NCI-H748 treated with DMSO at 0.1 percent for 48 hours (cell line): Measurements from ENCODE around the gene MTLN.
"Not testable (repeated sequence)": the region's sequence is repeated elsewhere in the genome, so short reads cannot be mapped to it uniquely, and the experiment has no call there.

Experiments used
- DNase-seq: peaks from one replicate; lab custom pipeline; 2025; lab: John Stamatoyannopoulos, UW

Gene MTLN

DNA sequence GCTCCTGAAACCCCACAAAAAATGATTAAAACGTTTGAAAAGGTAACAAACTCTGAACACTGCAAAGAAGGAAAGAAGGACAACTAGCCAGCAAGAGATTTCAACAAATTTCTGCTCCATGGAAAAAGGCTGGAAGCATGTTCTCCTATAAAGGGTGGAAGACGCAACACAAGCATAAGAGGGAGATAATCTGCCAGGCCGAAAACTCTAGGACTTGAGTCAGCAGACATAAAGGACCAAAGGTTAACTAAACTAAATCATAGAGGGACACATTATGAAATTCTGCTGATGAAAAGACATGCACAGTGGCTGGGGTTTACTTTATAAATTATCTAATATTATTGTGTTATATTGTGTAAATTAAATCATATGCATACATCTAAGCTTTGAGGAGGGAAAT is 14.3 kb downstream of the MTLN start:
- DNase-seq = no peak

DNA sequence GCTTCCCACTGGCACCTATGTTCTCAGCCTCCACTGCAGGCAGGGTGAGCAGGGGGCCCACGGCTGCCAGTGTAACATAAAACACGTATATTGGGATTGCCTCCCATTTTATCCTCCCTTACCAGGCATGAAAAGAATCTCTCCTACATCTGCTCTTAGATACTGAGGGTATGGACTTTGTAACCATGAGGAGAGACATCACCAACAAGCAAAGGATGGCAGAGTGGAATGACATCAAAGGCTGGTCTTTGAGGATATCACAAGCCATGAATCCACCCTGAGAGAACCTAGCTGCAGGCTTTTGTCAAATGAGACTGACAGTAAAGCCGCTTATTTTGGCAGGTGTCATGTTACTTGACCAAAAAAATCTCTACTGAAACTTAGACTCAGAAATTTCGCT is 14.9 kb downstream of the MTLN start:
- DNase-seq = no peak

DNA sequence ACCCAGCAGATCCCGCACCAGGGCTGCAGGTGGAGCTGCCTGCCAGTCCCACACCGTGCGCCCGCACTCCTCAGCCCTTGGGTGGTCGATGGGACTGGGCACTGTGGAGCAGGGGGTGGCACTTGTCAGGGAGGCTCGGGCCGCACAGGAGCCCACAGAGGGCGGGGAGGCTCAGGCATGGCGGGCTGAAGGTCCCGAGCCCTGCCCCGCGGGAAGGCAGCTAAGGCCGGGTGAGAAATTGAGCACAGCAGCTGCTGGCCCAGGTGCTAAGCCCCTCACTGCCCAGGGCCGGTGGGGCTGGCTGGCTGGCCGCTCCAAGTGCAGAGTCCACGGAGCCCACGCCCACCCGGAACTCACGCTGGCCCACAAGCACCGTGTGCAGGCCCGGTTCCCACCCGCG is 22.2 kb downstream of the MTLN start:
- DNase-seq = not testable (repeated sequence)

DNA sequence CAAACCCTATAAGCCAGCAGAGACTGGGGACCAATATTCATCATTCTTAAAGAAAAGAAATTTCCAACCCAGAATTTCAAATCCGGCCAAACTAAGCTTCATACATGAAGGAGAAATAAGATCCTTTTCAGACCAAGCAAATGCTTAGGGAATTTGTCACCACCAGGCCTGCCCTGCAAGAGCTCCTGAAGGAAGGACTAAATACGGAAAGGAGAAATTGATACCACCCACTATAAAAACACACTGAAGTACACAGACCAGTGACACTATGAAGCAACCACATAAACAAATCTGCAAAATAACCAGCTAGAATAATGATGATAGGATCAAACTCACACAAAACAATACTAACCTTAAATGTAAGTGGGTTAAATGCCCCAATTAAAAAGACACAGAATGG is 29.9 kb downstream of the MTLN start:
- no peak for DNase-seq

DNA sequence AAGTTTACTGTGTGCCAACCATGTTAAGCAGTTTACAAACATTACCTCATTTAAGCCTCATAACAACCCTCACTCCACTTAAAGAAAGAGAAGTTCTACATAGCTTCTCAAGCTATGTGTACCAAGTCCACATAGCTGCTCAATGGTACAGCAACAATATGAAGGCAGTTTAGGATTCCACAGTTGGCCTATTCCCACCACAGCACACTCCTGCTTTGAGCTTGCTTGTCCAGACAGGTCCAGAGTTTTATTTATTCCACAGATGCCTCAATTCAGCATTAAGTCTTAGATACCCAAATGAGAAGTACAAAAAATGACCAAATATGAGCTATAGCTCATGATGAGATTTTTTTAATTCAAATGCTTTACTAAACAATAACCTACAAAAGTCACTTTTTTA is 32.3 kb downstream of the MTLN start:
- no peak for DNase-seq

DNA sequence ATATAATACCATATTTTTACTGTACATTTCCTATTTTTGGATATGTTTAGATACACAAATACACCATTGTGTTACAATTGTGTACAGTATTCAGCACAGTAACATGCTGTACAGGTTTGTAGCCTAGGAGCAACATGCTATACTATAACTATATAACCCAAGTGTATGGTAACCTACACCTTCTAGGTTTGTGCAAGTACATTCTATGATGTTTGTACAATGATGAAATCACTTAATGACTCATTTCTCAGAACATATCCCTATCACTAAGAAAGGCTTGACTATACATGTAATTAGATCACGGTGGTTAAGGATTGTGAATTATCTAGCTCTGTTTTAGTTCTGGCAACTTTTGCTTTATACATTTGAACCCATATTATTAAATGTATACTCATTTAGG is 38.8 kb downstream of the MTLN start:
- DNase-seq = no peak

DNA sequence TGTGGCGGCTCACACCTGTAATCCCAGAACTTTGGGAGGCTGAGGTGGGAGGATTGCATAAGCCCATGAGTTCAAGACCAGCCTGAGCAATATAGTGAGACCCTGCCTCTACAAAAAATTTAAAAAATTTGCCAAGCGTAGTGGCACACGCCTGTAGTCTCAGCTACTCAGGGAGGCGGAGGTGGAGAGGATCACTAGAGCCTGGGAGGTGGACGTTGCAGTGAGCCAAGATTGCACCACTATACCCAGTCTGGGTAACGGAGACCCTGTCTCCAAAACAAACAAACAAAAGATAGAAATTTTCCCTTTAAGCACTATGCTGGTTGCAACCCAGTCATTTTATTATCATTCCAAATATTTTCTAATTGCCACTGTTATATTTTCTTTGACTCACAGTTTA is 39.8 kb downstream of the MTLN start:
- no peak for DNase-seq

DNA sequence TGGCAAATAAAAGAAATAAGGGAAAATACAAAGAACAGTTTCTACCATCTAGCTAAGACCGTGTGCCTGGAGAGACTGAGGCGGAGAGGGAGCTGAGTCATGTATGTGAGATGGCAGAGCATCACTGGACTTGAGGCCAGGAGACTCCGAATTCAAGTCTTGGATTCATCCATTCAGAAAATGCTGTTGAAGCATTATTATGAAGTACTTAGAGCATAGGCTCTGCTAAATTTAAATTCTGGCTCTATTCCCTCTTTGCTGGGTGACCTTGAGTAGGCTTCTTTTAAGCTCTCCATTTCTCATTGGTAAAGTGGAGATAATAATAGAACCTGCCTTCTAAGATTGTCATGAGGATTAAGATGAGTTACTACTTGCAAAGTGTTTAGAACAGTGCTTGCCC is 42.2 kb downstream of the MTLN start:
- DNase-seq = no peak

DNA sequence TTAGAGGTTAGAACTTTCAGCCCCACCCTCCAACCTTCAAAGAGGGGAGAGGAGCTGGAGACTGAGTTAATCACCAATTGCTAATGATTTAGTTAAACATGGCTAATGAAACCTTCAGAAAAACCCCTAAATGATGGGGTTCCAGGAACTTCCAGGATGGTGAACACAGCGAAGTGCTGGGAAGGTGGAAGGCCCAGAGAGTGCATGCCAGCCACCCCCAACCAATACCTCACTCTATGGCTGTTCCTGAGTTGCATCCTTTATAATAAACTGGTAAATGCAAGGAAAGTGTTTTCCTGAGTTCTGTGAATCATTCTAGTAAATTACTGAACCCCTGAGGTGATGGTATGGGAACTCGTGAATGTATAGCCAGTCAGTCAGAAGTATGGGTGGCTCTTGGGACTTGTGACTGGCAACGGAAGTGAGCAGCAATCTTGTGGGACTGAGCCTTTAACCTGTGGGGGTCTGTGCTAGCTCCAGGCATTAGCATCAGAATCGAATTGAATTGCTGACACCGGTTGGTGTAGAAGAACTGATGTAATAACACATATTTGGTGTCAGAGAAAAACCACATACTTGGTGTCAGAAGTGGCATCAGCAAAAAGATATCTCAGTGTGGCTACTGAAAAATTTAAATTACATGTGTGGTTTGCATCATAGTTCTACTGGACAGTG is 44.9 kb downstream of the MTLN start:
- no peak for DNase-seq

DNA sequence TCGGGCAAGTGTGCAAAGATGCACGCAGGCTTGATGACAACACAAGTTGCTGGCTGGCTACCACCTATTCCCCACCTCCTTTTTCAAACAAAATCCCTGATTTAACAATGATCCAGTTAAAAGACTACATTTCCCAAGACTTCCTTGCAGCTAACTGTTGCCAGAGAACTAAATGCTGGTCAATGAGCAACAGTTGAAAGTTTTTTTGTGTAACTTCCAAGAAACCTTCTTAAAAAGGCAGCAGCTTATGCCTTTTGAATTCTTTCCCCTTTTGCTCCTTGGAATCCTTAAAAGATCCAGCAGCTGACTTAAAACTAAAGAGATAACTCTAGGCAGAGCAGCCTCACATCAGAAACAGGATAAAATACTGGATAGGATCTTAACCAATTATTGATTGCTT is 46.1 kb downstream of the MTLN start:
- no peak for DNase-seq
